H9 (cell line): ENCODE data around the gene TRAF3. TPM values are rescaled to one million over a fixed set of nuclear protein-coding genes. Genes with fewer than 3 reads are reported as not detected.

Experiments used
- DNase-seq: peaks from one replicate; pipeline ENCODE4 v3.0.0-alpha.2; 2017
- H2AFZ ChIP-seq: one replicate; pipeline ENCODE4 v1.6.1; 2013; ENCODE audit warnings: mild to moderate bottlenecking, low read length, control low read depth, moderate library complexity
- H2AK5ac ChIP-seq: 2 replicates; pipeline ENCODE4 v1.6.1; 2013; ENCODE audit warnings: low read length, control low read depth, mixed read lengths; ENCODE audit not compliant: insufficient read length
- H2BK120ac ChIP-seq: one replicate; pipeline ENCODE4 v1.6.1; 2013; ENCODE audit warnings: low read depth, mild to moderate bottlenecking, low read length, control low read depth, inconsistent platforms; ENCODE audit not compliant: poor library complexity, severe bottlenecking
- H2BK12ac ChIP-seq: 2 replicates; pipeline ENCODE4 v1.6.1; 2013; ENCODE audit warnings: low read length, control low read depth, mixed read lengths, low read depth; ENCODE audit not compliant: insufficient read length
- H2BK15ac ChIP-seq: 2 replicates; pipeline ENCODE4 v1.6.1; 2013; ENCODE audit warnings: low read depth, low read length, control low read depth
- H2BK20ac ChIP-seq: one replicate; pipeline ENCODE4 v1.6.1; 2013; ENCODE audit warnings: low read depth, mild to moderate bottlenecking, low read length, control low read depth, inconsistent platforms; ENCODE audit not compliant: poor library complexity, severe bottlenecking
- H2BK5ac ChIP-seq: 2 replicates; pipeline ENCODE4 v1.6.1; 2013; ENCODE audit warnings: low read length, control low read depth, mixed read lengths; ENCODE audit not compliant: insufficient read length
- H3K14ac ChIP-seq: 2 replicates; pipeline ENCODE4 v1.6.1; 2013; ENCODE audit warnings: low read length, control low read depth; ENCODE audit not compliant: insufficient read depth
- H3K18ac ChIP-seq: 2 replicates; pipeline ENCODE4 v1.6.1; 2013; ENCODE audit warnings: low read depth, mild to moderate bottlenecking, mixed read lengths, low read length, control low read depth; ENCODE audit not compliant: insufficient read length
- H3K23ac ChIP-seq: 2 replicates; pipeline ENCODE4 v1.6.1; 2013; ENCODE audit warnings: low read length, control low read depth, mixed read lengths, low read depth; ENCODE audit not compliant: insufficient read length
- H3K23me2 ChIP-seq: 2 replicates; pipeline ENCODE4 v1.6.1; 2013; ENCODE audit warnings: low read depth, mild to moderate bottlenecking, mixed read lengths, low read length, control low read depth; ENCODE audit not compliant: insufficient read length, poor library complexity, severe bottlenecking
- H3K27ac ChIP-seq: 2 replicates; pipeline ENCODE4 v1.5.1; 2013; ENCODE audit warnings: low read length, control low read depth, mixed read lengths, low read depth; ENCODE audit not compliant: insufficient read length
- H3K27me3 ChIP-seq: 2 replicates; pipeline ENCODE4 v1.6.1; 2013; ENCODE audit warnings: low read length, control low read depth, inconsistent platforms; ENCODE audit not compliant: insufficient read depth
- H3K4ac ChIP-seq: 2 replicates; pipeline ENCODE4 v1.6.1; 2013; ENCODE audit warnings: low read depth, mild to moderate bottlenecking, control low read depth, inconsistent platforms, low read length, moderate library complexity
- H3K4me1 ChIP-seq: 2 replicates; pipeline ENCODE4 v1.6.1; 2013; ENCODE audit warnings: low read length, control low read depth, inconsistent platforms; ENCODE audit not compliant: insufficient read depth
- H3K4me2 ChIP-seq: 2 replicates; pipeline ENCODE4 v1.6.1; 2013; ENCODE audit warnings: low read length, control low read depth, mixed read lengths; ENCODE audit not compliant: insufficient read length, insufficient read depth
- H3K56ac ChIP-seq: 2 replicates; pipeline ENCODE4 v1.6.1; 2013; ENCODE audit warnings: low read depth, mild to moderate bottlenecking, mixed read lengths, low read length, control low read depth; ENCODE audit not compliant: insufficient read length
- H3K79me1 ChIP-seq: 2 replicates; pipeline ENCODE4 v1.6.1; 2013; ENCODE audit warnings: low read depth, mild to moderate bottlenecking, moderate library complexity, low read length, control low read depth, inconsistent platforms; ENCODE audit not compliant: insufficient read depth, poor library complexity, severe bottlenecking
- H3K79me2 ChIP-seq: 2 replicates; pipeline ENCODE4 v1.6.1; 2013; ENCODE audit warnings: low read length, control low read depth, inconsistent platforms; ENCODE audit not compliant: insufficient read depth
- H3K9ac ChIP-seq: 2 replicates; pipeline ENCODE4 v1.6.1; 2013; ENCODE audit warnings: low read length, control low read depth, mixed read lengths; ENCODE audit not compliant: insufficient read length; ENCODE audit errors: extremely low read depth
- H3K9me3 ChIP-seq: one replicate; pipeline ENCODE4 v1.6.1; 2013; ENCODE audit warnings: low read depth, low read length, inconsistent platforms; ENCODE audit not compliant: control insufficient read depth
- H3T11ph ChIP-seq: one replicate; pipeline ENCODE4 v1.6.1; 2013; ENCODE audit warnings: mild to moderate bottlenecking, low read length, control low read depth, inconsistent platforms
- H4K20me1 ChIP-seq: one replicate; pipeline ENCODE4 v1.6.1; 2013; ENCODE audit not compliant: control insufficient read depth, insufficient read length, insufficient read depth
- H4K5ac ChIP-seq: 2 replicates; pipeline ENCODE4 v1.6.1; 2013; ENCODE audit warnings: low read depth, mild to moderate bottlenecking, mixed read lengths, low read length, control low read depth; ENCODE audit not compliant: insufficient read length
- H4K8ac ChIP-seq: replicated peaks from 2 replicates; pipeline ENCODE4 v1.6.1; 2013; ENCODE audit warnings: low read length, control low read depth, mixed read lengths, low read depth; ENCODE audit not compliant: insufficient read length
- H4K91ac ChIP-seq: 2 replicates; pipeline ENCODE4 v1.6.1; 2013; ENCODE audit warnings: low read depth, mild to moderate bottlenecking, moderate library complexity, mixed read lengths, low read length, control low read depth; ENCODE audit not compliant: insufficient read length
- H3K27ac Mint-ChIP-seq, 3 experiments: 2 replicates in 2 of 3; 3 replicates in 1 of 3; pipeline ENCODE4 v1.8.0; 2020 to 2021; ENCODE audit warnings: mixed read lengths in 3 of 3, mild to moderate bottlenecking in 1 of 3, moderate library complexity in 1 of 3
- H3K27me3 Mint-ChIP-seq: 2 replicates; pipeline ENCODE4 v1.8.0; 2021; ENCODE audit warnings: low read depth, mild to moderate bottlenecking, moderate library complexity, mixed read lengths
- H3K36me3 Mint-ChIP-seq, 3 experiments: 2 replicates in 2 of 3; 3 replicates in 1 of 3; pipeline ENCODE4 v1.8.0; 2020 to 2021; ENCODE audit warnings: low read depth in 3 of 3, mixed read lengths in 3 of 3; ENCODE audit not compliant: insufficient read depth in 1 of 3
- H3K4me1 Mint-ChIP-seq, 2 experiments: 2 replicates each; pipeline ENCODE4 v1.8.0; 2020; ENCODE audit warnings: mixed read lengths in 2 of 2
- H3K4me3 Mint-ChIP-seq, 2 experiments: 2 replicates in 1 of 2; 3 replicates in 1 of 2; pipeline ENCODE4 v1.8.0; 2020 to 2021; ENCODE audit warnings: mild to moderate bottlenecking in 2 of 2, mixed read lengths in 2 of 2, moderate library complexity in 1 of 2
- H3K9me3 Mint-ChIP-seq, 2 experiments: 2 replicates in 1 of 2; 3 replicates in 1 of 2; pipeline ENCODE4 v1.8.0; 2020; ENCODE audit warnings: mild to moderate bottlenecking in 2 of 2, mixed read lengths in 2 of 2, moderate library complexity in 1 of 2
- WGBS: extraction: QIAGEN DNeasy Blood & Tissue Kit; methylation state at CpG from one replicate; pipeline ENCODE4 v1.1.7; 2013; ENCODE audit warnings: missing lambda C conversion rate, low lambda C conversion rate, mixed read lengths; ENCODE audit not compliant: insufficient read length; ENCODE audit errors: extremely low coverage; 5-methylcytosine and 5-hydroxymethylcytosine counted together
- total RNA-seq: library from RNA; stranded (reverse); gene quantifications from 2 replicates; pipeline ENCODE4 v1.2.1, GENCODE V29; 2021
- TF ChIP-seq, protein P1 (sequence below): fragments of 200-600 bp; sonication (generic); conservative IDR thresholded peaks from 3 replicates; pipeline ENCODE4 v1.8.0; 2021; ENCODE audit warnings: antibody characterized with exemption, mild to moderate bottlenecking

The TRAF3 gene
- total RNA-seq, 1 experiment from 2014 or later, result 9.6 TPM

DNA sequence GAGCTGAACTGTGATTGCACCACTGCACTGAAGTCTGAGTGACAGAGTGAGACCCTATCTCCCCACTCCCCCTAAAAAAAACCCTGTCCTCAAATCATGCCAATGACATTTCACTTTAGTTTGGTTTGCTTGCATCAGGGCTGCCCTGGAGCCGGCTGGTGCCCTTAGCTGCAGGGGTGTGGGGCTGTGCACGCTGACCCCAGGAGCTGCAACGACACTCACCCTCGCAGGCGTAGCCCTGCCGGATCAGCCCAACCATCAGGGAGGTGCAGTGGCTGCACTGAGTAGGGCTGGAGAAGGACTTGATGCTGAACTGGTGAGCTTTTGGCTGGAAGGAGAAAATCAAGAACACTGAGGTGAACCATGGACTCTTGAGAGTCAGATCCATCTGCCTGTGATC is 175.0 kb downstream of the TRAF3 start:
- TF ChIP-seq, protein P1, sequence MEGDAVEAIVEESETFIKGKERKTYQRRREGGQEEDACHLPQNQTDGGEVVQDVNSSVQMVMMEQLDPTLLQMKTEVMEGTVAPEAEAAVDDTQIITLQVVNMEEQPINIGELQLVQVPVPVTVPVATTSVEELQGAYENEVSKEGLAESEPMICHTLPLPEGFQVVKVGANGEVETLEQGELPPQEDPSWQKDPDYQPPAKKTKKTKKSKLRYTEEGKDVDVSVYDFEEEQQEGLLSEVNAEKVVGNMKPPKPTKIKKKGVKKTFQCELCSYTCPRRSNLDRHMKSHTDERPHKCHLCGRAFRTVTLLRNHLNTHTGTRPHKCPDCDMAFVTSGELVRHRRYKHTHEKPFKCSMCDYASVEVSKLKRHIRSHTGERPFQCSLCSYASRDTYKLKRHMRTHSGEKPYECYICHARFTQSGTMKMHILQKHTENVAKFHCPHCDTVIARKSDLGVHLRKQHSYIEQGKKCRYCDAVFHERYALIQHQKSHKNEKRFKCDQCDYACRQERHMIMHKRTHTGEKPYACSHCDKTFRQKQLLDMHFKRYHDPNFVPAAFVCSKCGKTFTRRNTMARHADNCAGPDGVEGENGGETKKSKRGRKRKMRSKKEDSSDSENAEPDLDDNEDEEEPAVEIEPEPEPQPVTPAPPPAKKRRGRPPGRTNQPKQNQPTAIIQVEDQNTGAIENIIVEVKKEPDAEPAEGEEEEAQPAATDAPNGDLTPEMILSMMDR, result no peak
- WGBS, result no CpG with 5 or more reads among the region's 6 CpGs
- no peak overlapping the region for H3K4me2 ChIP-seq

More for the DNA sequence above, 175.0 kb downstream of the TRAF3 start:
- Histone ChIP-seq H3K9ac (no peak overlapping the region), H3T11ph (no peak overlapping the region), H2BK5ac (no peak overlapping the region), H2AFZ (no peak overlapping the region), H3K56ac (no peak overlapping the region), H3K4me1 (no peaks in the 10 kb centered on the region), H2BK15ac (no peak overlapping the region), H3K79me1 (no peaks in the 10 kb centered on the region), H3K9me3 (no peaks in the 10 kb centered on the region), H3K4ac (no peak overlapping the region), H3K18ac (no peak overlapping the region), H3K23me2 (no peaks in the 10 kb centered on the region), H4K5ac (no peak overlapping the region), H3K27ac (no peak overlapping the region), H3K27me3 (no peaks in the 10 kb centered on the region), H2BK12ac (no peak overlapping the region), H4K91ac (no peak overlapping the region), H2BK20ac (no peak overlapping the region), H2BK120ac (no peak overlapping the region), H4K20me1 (no peaks in the 10 kb centered on the region), H2AK5ac (no peak overlapping the region), H3K79me2 (no peaks in the 10 kb centered on the region), H3K14ac (no peak overlapping the region), H4K8ac (no peak overlapping the region), H3K23ac (no peak overlapping the region)
- Mint-ChIP-seq H3K27ac (peak overlapping the region in 2 of 3 experiments; percentile 39 to 72; a peak in 3 of 7 replicates), H3K27me3 (no peaks in the 10 kb centered on the region), H3K36me3 (peaks cover 23 to 84% (median 81%) of the 10 kb centered on the region in 3 experiments; a peak in 6 of 7 replicates), H3K4me3 (no peak overlapping the region), H3K4me1 (peaks cover 0 to 6% of the 10 kb centered on the region in 2 experiments; a peak in 1 of 4 replicates), H3K9me3 (no peaks in the 10 kb centered on the region)
- DNase-seq, result no peak
